Stimulated activated CD4-positive, alpha-beta T cell treated with anti-CD3 and anti-CD28 coated beads, TNF-alpha, amount 100 ng/mL, for 24 hours (primary cell): ENCODE measurements around the gene TMEM40.
"Not testable (repeated sequence)": the region's sequence is repeated elsewhere in the genome, so short reads cannot be mapped to it uniquely, and the experiment has no call there.

ENCODE experiments used
- DNase-seq, 3 experiments: peaks; one replicate each; pipeline ENCODE4 v3.0.0-alpha.2; 2020; ENCODE audit warnings: low read depth in 3 of 3

Gene TMEM40, protein sequence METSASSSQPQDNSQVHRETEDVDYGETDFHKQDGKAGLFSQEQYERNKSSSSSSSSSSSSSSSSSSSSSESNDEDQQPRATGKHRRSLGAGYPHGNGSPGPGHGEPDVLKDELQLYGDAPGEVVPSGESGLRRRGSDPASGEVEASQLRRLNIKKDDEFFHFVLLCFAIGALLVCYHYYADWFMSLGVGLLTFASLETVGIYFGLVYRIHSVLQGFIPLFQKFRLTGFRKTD

DNA sequence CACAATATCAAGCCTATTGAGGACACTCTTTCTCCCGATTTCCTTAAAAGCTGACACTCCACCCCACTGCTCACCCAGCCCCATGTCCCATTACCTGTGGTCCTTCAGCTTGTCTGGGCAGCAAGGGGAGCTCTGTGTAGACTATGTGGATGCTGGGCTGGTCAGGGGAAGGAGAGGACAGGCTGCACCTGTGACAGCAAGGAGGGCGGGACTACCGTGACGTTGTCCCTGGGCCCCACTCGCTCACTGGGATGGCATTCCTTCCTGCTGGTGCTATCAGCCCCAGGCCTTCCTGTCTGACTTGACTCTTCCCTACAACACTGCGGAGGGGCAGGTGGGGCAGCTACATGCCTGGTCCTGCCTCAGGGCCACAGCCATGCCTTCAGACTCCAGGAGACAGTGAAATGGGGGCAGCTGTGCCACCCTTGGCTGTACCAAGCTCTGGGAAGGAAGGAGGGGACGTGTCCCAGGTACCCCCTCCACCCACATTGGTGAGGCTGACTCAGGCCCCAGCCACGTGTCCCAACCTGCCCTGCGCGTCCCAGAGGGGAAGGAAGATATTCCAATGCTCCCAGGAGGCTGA is at the start of gene TMEM40:
TSS of gene TMEM40 (minus strand) at position 163 of the 583 bp plus-strand sequence. CDS start 9,427 bp downstream, outside the sequence.
- no peak for DNase-seq

DNA sequence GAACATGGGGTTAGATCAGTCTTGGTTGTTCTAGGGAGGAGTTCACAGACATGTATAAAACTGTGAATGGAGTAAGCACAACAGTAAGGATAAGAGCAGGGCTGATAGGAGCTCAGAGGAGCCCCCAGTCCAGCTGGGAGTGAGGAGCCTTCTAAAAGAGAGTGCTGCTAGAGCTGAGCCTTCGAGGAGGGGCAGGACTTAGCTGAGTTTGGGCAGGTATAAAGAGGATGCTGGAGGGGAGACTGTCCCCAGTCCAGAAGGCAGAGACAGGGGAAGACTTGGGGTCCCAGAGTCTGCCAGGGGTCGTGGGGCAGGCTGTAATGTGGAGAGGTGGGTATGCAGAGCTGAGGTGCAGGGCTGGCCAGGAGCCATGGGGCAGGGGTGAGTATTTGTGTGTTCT is 49.5 kb upstream of the TMEM40 start:
- no peak for DNase-seq

DNA sequence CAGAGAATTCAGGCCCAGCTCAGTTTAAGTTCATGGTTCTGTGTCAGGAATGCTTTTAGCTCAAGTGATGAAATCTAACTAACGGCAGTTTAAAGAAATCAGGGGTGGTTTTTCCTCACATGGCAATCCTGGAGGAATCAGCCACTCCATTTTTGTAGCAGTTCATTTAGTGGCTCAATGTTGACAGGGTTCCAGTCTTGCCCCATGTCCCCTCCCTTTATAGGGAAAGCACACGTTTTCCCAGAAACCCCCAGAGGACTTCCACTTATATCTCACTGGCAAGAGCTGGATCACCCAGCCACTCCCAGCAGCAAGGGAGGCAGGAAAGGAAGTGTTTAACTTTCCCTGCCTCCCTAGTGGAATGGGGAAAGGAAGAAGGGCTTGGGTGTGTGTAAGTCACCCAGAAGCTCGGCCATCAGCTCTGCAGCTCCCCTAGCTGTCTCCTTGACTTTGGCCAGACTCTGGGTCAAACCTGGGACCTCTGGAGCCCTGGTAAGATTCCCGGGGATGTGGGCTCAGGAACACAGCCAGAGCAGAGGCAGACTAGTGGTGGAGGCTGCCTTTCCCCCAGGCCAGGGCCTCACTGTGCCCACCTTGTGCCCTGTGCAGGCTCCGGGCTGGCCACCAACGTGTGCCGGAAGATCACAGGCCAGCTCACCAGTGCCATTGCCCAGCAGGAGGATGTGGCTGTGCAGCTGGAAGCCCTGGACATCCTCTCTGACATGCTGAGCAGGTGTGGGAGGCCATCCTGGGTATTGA is 48.7 kb upstream of the TMEM40 start:
- DNase-seq = no peak

DNA sequence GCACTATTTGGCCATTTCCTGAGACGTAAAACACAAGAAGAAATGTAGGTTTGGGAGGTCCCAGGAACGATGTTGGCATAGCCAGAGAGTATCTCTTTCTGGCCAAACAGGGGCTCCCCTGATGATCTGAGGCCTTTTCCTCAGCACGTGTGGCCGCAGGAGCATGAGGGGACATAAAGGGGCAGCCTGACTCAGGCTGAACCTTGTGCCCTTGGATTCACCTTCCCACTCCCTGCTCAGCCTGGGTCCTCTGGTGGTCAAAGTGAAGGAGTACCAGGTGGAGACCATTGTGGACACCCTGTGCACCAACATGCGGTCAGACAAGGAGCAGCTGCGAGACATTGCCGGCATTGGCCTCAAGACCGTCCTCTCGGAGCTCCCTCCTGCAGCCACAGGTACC is 48.0 kb upstream of the TMEM40 start:
- no peak for DNase-seq

DNA sequence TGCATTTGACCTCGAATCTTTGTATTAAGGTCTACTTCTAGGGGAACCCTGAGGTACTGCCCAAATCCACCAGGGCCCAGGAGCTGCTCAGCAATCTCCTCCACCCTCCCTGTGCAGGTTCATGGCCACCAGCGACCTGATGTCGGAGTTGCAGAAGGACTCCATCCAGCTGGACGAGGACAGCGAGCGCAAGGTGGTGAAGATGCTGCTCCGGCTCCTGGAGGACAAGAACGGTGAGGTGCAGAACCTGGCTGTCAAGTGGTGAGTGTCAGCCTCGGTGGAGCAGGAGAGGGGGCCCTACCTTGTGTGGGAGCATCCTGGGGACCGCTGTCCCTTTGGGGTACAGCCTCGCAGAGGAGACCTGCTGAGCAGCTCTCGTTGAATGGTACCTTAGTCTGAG is 44.3 kb upstream of the TMEM40 start:
- DNase-seq = no peak

DNA sequence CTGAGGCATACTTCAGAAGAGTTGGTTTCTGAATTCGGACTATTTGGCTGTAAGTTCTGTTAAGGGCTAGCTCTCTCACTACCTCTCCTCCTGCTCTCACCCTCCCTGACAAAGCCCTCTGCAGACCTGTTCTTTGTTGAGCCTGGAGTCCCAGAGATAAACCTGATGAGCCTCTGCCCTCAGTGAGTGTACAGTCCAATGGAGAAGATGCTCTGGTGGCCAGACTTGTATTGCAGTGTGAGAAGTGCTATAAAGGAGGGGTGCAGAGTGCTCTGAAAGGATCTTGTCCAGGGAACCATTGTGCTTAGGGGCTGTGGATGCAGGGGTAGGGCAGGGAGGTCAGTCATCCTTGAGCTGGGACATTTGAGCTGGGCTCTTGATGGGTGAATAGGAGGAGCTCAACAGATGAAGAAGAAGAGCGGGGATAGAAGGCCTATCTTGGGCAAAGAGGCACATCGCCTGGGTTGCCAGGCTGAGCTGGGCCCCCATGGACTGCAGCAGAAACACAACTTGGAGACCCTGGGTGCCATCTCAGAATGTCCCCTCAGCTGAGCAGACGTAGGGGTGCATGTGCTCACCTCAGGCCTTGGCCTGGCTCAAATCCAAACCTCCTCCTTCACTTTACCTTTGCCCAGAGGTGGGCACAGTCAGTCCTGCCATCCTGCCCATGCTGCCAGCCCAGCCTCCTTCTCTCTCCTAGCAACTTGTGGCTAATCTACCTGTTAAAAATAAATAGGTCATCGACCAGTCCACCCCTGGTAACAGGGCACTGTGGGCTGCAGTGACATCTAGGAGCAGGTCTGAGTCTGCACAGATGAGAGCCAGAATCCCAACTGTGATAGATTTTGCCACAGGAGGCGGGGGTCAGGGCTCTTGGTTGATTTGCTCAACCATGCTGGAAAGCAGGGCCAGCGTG is 40.7 kb upstream of the TMEM40 start:
- DNase-seq = no peak

DNA sequence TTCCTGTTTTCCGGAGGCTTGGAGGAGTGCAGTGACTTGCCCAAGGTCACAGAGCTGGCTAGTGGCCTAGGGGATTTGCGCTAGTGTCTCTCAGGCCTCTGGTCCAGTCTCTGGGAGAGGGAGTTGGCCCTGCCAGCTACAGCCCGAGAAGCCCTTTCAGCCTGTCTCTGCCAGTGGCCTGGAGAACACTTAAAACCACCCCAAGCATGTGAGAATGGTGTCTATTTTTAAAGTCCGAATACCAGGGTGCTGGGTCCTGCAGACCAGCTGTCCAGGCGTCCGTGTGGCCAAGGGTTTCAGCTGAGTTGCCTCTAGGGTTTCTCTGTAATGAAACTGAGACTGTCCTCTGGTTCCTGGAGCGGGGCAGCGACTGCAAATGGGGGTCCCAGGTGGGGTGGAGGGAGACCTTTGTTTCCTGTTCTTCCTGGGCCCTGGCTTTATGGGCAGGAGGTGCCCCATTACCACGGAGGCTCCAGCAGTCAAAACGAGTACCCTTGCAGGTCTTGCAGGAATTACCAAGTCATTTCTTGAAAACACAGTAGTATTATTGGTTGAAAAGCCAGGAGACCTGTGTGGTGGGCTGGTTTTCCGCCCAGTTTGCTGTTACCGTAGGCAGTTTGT is 39.6 kb upstream of the TMEM40 start:
- DNase-seq = no peak

DNA sequence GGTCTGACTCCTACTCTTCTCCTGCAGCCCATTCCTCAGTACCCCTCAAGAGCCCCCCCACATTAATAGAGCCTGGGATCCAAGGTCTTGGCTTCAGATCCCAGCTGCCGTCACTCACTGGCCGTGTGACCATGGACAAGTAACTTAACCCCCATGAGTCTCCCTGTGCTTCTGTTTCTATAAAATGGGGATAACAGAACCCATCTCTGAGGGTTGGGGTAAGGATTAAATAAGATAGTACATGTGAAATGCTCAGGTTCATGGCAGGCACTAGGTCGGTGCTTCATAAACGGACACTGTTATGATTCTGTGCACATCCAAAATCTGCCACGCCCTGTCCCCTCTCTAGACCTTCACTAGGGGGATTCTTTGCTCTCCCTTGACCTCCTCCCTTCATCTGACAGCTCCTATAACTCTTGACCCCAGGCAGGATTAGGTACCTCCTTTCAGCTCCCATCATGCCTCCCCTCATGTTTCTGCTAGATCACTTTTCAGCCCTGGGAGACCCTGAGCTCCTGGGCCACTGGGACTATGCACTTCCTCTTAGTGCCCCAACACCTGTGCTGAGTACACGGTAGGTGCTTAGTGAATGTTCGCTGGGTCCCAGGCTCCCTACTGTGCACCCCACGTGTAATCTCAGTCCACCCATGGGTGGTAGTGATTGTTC is 39.0 kb upstream of the TMEM40 start:
- DNase-seq = no peak

DNA sequence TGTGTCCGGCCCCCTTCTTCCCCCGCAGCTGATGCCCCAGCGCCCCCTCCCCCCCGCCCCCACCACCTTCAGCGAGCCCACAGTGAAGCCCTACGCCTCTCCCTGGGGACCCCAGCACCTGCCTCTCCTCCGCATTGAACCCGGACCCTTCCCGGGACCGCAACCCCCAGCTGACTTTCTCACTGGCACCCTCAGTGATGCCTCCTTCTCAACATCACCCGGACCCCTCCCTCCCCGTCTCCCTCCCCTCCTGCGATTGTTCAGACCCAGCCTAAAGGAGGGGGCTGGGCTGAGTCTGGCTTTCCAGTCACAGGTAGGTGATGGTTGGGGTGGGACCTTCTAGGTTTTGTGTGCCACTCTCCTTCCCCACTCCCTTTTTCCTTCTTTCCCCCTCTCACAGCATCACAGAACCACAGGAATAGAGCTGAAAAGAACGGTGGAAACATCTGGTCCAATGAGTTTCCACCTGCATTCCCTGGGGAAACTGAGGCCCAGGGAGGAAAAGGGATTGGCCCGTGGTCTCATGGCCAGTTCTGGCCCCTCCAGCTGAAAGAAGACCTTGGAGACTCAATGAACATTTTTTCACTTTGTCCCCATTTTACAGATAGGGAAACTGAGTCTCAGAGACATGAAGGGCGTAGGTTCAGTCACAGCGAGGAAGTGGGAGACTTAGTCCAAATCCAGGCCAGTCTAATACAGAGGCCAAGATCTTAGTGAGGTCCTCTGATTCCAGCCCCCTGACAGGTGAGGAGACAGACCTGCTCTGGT is 38.2 kb upstream of the TMEM40 start:
- DNase-seq = no peak

DNA sequence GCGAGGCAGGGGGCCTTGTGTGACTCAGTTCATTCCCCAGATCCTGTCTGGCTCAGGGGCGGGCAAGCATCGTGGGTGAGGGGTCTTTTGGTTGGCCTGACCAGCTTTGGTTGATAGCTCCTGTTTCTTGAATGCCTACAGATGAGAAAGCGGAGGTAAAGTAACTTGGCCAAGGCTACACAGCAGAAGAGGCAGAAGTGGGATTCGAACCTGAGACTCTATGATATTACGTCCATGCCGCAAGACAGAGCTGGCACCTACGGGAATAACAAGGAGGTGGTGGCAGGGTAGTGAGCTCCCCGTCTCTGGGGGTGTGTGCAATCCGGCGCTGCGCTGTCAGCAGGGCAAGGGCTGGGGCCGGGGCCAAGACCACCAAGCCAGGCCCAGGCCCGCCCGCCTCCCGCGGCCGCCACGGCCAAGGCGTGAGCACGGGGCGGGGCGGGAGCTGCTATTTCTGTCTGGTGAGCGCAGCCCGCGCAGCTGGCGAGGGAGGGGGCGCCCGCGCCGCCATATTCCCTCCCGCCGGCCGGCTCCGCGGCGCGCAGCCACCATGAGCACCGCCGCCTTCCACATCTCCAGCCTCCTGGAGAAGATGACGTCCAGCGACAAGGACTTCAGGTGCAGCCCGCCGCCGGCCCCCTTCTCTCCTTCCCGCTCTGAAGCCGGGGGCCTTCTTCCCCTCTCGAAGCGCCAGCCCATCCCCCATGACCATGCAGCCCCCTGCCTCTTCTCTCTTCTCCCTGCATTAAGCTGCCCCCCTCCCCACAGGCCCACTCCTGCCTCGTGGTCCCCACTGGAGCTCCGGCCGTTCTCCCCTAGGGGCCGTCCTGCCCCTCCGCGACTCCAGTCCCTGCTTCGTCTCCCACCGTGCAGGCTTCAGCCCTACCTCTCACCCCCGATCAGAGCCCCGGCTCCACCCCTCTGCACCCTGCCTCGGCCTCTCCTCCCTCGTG is 37.4 kb upstream of the TMEM40 start, which contains the start of gene CAND2:
TSS of gene CAND2 (plus strand) at position 510 of the 953 bp plus-strand sequence. CDS start at position 551, 41 bp downstream.
- DNase-seq = peak in 1 of 3 experiments; percentile 29

DNA sequence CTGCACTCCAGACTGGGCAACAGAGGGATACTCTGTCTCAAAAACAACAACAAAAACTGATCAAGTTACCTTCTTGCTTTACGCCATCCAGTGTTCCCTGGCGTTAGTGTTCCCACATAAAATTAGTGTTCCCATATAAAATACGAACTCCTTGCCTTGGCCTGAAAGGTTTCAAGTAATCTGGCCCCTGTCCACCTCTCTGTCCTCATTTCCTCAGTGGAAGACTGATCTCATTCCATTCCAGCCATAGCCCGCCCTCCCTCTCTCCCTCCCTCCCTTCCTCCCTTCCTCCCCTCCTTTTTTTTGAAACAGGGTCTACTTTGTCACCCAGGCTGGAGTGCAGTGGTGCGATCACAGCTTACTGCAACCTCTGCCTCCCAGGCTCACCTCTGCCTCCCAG is 34.6 kb upstream of the TMEM40 start:
- no peak for DNase-seq

DNA sequence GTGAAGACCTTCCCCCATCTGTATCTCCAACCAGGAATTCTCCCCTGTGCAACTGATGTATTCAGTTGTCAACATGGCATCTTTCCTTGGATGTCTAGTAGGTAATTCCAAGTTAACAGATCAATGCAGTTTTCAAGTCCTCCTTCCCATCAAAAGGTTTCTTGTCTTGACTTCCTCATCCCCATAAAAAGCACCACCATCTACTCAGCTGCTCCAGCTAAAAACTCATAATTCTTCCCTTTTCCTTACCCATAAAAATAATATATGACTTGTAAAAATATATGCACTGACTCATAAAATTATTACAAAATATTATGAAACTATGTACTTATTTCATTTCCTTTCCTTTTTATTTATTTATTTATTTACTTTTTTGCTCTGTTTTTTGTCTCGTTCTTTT is 32.4 kb upstream of the TMEM40 start:
- DNase-seq = no peak

DNA sequence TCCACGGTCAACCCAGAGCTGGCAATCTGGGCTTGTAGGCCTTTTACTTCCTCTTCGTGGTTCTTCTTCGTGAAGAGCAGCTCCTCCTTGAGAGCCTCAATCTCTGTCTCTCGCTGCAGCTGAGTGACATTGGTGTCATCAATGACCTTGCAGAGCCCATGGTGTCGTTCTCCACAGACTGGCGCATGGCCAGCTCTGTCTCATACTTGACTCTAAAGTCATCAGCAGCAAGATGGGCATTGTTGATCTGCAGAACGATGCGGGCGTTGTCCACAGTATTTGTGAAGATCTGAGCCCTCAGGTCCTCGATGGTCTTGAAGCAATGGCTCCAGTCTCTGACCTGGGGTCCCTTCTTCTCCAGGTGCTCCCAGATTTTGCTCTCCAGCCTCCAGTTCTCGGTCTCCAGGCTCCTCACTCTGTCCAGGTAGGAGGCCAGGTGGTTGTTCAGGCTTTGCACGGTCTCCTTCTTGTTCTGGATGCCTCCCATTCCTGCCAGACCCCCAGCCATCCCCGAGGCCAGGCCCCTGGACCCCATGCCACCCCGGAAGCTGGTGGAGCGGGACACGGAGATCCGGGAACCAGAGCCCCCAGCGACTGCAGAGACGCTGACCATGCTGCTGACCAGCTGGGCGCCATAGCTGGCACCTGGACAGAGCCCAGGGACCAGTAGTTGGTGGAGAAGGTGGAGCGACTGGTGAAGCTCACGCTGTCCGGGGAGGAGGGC is 29.1 kb upstream of the TMEM40 start:
- DNase-seq = not testable (repeated sequence)

DNA sequence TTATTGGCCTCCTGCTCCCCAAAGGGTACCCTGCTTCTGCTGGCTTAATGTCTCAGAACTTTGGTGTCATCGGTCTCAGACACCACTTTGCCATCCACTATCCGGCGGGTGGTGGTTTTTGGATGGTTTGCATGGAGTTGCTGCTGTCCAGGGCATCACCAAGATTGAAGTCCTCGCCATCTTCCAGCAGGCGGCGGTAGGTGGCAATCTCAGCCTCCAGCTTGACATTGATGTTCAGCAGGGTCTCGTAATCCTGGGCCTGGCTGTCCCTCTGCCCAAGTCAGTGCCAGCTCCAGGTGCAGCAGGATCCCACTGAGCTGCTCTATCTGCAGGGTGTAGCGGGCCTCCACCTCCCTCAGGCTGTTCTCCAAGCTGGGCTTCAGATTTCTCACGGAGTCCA is 28.3 kb upstream of the TMEM40 start:
- DNase-seq = peak in 2 of 3 experiments; percentile 40 to 64

DNA sequence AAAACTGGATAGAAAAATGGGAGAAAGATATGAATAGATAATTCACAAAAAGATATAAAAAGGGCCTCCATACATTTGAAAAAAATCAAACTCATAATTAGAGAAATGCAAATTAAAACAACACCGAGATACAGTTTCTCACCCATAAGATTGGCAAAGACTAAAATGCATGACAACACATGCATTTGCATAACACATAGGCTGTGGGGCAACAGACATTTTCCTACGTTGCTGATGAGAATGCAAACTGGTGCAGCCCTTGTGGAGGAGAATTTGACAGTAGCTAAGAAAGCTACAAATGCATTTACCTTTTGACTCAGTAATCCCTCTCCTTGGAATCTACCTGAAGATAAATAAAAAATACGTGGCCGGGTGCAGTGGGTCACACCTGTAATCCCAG is 26.0 kb upstream of the TMEM40 start:
- no peak for DNase-seq

DNA sequence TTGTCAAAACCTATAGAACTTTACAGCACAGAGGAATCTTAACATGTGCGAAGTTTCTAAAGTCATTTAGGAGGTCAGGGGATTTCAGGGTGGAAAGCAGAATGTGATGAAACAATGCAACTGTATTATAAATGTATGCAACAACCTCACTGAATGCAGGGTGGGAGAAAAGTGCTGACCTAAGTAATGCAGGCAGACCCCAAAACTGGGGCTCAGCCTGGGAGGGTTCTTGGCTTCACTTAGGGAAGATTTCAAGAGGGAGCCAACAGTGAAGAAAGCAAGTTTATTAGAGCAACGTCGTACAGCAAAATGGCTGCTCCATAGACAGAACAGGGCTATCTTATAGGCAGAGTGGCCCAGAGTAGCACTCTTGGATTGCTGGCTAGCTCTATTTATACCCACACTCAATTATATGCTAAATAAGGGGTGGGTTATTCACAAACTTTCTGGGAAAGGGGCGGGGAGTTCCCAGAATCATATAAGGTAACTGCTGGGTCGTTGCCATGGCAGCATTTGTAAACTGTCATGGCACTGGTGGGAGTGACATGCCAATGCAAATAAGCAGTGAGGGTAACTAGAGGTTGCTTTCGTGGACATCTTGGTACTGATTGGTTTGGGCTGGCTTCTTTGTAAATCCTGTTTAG is 23.2 kb upstream of the TMEM40 start:
- no peak for DNase-seq

DNA sequence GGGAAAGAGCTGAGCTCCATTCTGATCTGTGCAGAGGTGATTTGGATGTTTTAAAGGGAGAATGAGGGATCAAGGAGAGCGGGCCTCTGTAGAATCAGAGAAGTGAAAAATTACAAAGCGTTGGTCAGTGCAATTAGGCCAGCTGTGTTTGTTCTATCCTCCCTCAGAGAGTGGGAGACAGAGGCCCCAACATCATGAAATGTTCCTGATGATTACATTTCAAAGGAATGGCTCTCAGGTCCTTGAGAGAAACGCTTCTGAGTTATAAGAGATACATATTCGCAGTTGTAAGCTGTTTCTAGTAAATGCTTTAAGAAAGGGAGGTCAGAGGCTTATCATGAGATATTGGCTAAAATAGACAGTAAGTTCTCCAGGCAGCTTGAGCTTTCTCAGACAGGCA is 21.7 kb upstream of the TMEM40 start:
- DNase-seq = no peak

DNA sequence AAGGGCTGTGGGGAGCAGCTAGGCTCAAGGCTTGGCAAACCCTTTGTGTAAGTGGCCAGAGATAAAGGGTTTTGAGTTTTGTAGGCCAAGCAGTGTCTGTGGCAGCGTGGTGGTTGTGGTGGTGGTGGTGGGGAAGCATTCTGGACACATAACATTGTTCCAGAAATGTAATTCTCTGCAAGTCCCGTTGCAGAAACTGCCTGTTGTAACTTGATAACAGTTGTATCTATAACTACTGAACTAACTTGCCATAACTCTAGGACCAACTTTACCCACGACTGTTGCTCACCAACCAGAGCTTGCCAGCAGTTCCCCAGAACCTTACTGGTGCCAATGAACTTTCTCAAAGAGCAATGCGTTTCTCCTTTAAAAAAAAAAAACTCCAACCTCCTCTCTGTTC is 18.1 kb upstream of the TMEM40 start:
- DNase-seq = no peak
